H9 (cell line): ENCODE results near the gene HTR2B. TPM values are rescaled to one million over a fixed set of nuclear protein-coding genes. Genes with fewer than 3 reads are reported as not detected.

Experiments used
- DNase-seq: peaks from one replicate; pipeline ENCODE4 v3.0.0-alpha.2; 2017
- H2AFZ ChIP-seq: one replicate; pipeline ENCODE4 v1.6.1; 2013; ENCODE audit warnings: mild to moderate bottlenecking, low read length, control low read depth, moderate library complexity
- H2AK5ac ChIP-seq: 2 replicates; pipeline ENCODE4 v1.6.1; 2013; ENCODE audit warnings: low read length, control low read depth, mixed read lengths; ENCODE audit not compliant: insufficient read length
- H2BK120ac ChIP-seq: one replicate; pipeline ENCODE4 v1.6.1; 2013; ENCODE audit warnings: low read depth, mild to moderate bottlenecking, low read length, control low read depth, inconsistent platforms; ENCODE audit not compliant: poor library complexity, severe bottlenecking
- H2BK12ac ChIP-seq: 2 replicates; pipeline ENCODE4 v1.6.1; 2013; ENCODE audit warnings: low read length, control low read depth, mixed read lengths, low read depth; ENCODE audit not compliant: insufficient read length
- H2BK15ac ChIP-seq: 2 replicates; pipeline ENCODE4 v1.6.1; 2013; ENCODE audit warnings: low read depth, low read length, control low read depth
- H2BK20ac ChIP-seq: one replicate; pipeline ENCODE4 v1.6.1; 2013; ENCODE audit warnings: low read depth, mild to moderate bottlenecking, low read length, control low read depth, inconsistent platforms; ENCODE audit not compliant: poor library complexity, severe bottlenecking
- H2BK5ac ChIP-seq: 2 replicates; pipeline ENCODE4 v1.6.1; 2013; ENCODE audit warnings: low read length, control low read depth, mixed read lengths; ENCODE audit not compliant: insufficient read length
- H3K14ac ChIP-seq: 2 replicates; pipeline ENCODE4 v1.6.1; 2013; ENCODE audit warnings: low read length, control low read depth; ENCODE audit not compliant: insufficient read depth
- H3K18ac ChIP-seq: 2 replicates; pipeline ENCODE4 v1.6.1; 2013; ENCODE audit warnings: low read depth, mild to moderate bottlenecking, mixed read lengths, low read length, control low read depth; ENCODE audit not compliant: insufficient read length
- H3K23ac ChIP-seq: 2 replicates; pipeline ENCODE4 v1.6.1; 2013; ENCODE audit warnings: low read length, control low read depth, mixed read lengths, low read depth; ENCODE audit not compliant: insufficient read length
- H3K23me2 ChIP-seq: 2 replicates; pipeline ENCODE4 v1.6.1; 2013; ENCODE audit warnings: low read depth, mild to moderate bottlenecking, mixed read lengths, low read length, control low read depth; ENCODE audit not compliant: insufficient read length, poor library complexity, severe bottlenecking
- H3K27ac ChIP-seq: 2 replicates; pipeline ENCODE4 v1.5.1; 2013; ENCODE audit warnings: low read length, control low read depth, mixed read lengths, low read depth; ENCODE audit not compliant: insufficient read length
- H3K27me3 ChIP-seq: 2 replicates; pipeline ENCODE4 v1.6.1; 2013; ENCODE audit warnings: low read length, control low read depth, inconsistent platforms; ENCODE audit not compliant: insufficient read depth
- H3K4ac ChIP-seq: 2 replicates; pipeline ENCODE4 v1.6.1; 2013; ENCODE audit warnings: low read depth, mild to moderate bottlenecking, control low read depth, inconsistent platforms, low read length, moderate library complexity
- H3K4me1 ChIP-seq: 2 replicates; pipeline ENCODE4 v1.6.1; 2013; ENCODE audit warnings: low read length, control low read depth, inconsistent platforms; ENCODE audit not compliant: insufficient read depth
- H3K4me2 ChIP-seq: 2 replicates; pipeline ENCODE4 v1.6.1; 2013; ENCODE audit warnings: low read length, control low read depth, mixed read lengths; ENCODE audit not compliant: insufficient read length, insufficient read depth
- H3K56ac ChIP-seq: 2 replicates; pipeline ENCODE4 v1.6.1; 2013; ENCODE audit warnings: low read depth, mild to moderate bottlenecking, mixed read lengths, low read length, control low read depth; ENCODE audit not compliant: insufficient read length
- H3K79me1 ChIP-seq: 2 replicates; pipeline ENCODE4 v1.6.1; 2013; ENCODE audit warnings: low read depth, mild to moderate bottlenecking, moderate library complexity, low read length, control low read depth, inconsistent platforms; ENCODE audit not compliant: insufficient read depth, poor library complexity, severe bottlenecking
- H3K79me2 ChIP-seq: 2 replicates; pipeline ENCODE4 v1.6.1; 2013; ENCODE audit warnings: low read length, control low read depth, inconsistent platforms; ENCODE audit not compliant: insufficient read depth
- H3K9ac ChIP-seq: 2 replicates; pipeline ENCODE4 v1.6.1; 2013; ENCODE audit warnings: low read length, control low read depth, mixed read lengths; ENCODE audit not compliant: insufficient read length; ENCODE audit errors: extremely low read depth
- H3K9me3 ChIP-seq: one replicate; pipeline ENCODE4 v1.6.1; 2013; ENCODE audit warnings: low read depth, low read length, inconsistent platforms; ENCODE audit not compliant: control insufficient read depth
- H3T11ph ChIP-seq: one replicate; pipeline ENCODE4 v1.6.1; 2013; ENCODE audit warnings: mild to moderate bottlenecking, low read length, control low read depth, inconsistent platforms
- H4K20me1 ChIP-seq: one replicate; pipeline ENCODE4 v1.6.1; 2013; ENCODE audit not compliant: control insufficient read depth, insufficient read length, insufficient read depth
- H4K5ac ChIP-seq: 2 replicates; pipeline ENCODE4 v1.6.1; 2013; ENCODE audit warnings: low read depth, mild to moderate bottlenecking, mixed read lengths, low read length, control low read depth; ENCODE audit not compliant: insufficient read length
- H4K8ac ChIP-seq: replicated peaks from 2 replicates; pipeline ENCODE4 v1.6.1; 2013; ENCODE audit warnings: low read length, control low read depth, mixed read lengths, low read depth; ENCODE audit not compliant: insufficient read length
- H4K91ac ChIP-seq: 2 replicates; pipeline ENCODE4 v1.6.1; 2013; ENCODE audit warnings: low read depth, mild to moderate bottlenecking, moderate library complexity, mixed read lengths, low read length, control low read depth; ENCODE audit not compliant: insufficient read length
- H3K27ac Mint-ChIP-seq, 3 experiments: 2 replicates in 2 of 3; 3 replicates in 1 of 3; pipeline ENCODE4 v1.8.0; 2020 to 2021; ENCODE audit warnings: mixed read lengths in 3 of 3, mild to moderate bottlenecking in 1 of 3, moderate library complexity in 1 of 3
- H3K27me3 Mint-ChIP-seq: 2 replicates; pipeline ENCODE4 v1.8.0; 2021; ENCODE audit warnings: low read depth, mild to moderate bottlenecking, moderate library complexity, mixed read lengths
- H3K36me3 Mint-ChIP-seq, 3 experiments: 2 replicates in 2 of 3; 3 replicates in 1 of 3; pipeline ENCODE4 v1.8.0; 2020 to 2021; ENCODE audit warnings: low read depth in 3 of 3, mixed read lengths in 3 of 3; ENCODE audit not compliant: insufficient read depth in 1 of 3
- H3K4me1 Mint-ChIP-seq, 2 experiments: 2 replicates each; pipeline ENCODE4 v1.8.0; 2020; ENCODE audit warnings: mixed read lengths in 2 of 2
- H3K4me3 Mint-ChIP-seq, 2 experiments: 2 replicates in 1 of 2; 3 replicates in 1 of 2; pipeline ENCODE4 v1.8.0; 2020 to 2021; ENCODE audit warnings: mild to moderate bottlenecking in 2 of 2, mixed read lengths in 2 of 2, moderate library complexity in 1 of 2
- H3K9me3 Mint-ChIP-seq, 2 experiments: 2 replicates in 1 of 2; 3 replicates in 1 of 2; pipeline ENCODE4 v1.8.0; 2020; ENCODE audit warnings: mild to moderate bottlenecking in 2 of 2, mixed read lengths in 2 of 2, moderate library complexity in 1 of 2
- WGBS: extraction: QIAGEN DNeasy Blood & Tissue Kit; methylation state at CpG from one replicate; pipeline ENCODE4 v1.1.7; 2013; ENCODE audit warnings: missing lambda C conversion rate, low lambda C conversion rate, mixed read lengths; ENCODE audit not compliant: insufficient read length; ENCODE audit errors: extremely low coverage; 5-methylcytosine and 5-hydroxymethylcytosine counted together
- total RNA-seq: library from RNA; stranded (reverse); gene quantifications from 2 replicates; pipeline ENCODE4 v1.2.1, GENCODE V29; 2021
- TF ChIP-seq, protein P1 (sequence below): fragments of 200-600 bp; sonication (generic); conservative IDR thresholded peaks from 3 replicates; pipeline ENCODE4 v1.8.0; 2021; ENCODE audit warnings: antibody characterized with exemption, mild to moderate bottlenecking

The HTR2B gene
- total RNA-seq, 1 experiment from 2014 or later: not detected

DNA sequence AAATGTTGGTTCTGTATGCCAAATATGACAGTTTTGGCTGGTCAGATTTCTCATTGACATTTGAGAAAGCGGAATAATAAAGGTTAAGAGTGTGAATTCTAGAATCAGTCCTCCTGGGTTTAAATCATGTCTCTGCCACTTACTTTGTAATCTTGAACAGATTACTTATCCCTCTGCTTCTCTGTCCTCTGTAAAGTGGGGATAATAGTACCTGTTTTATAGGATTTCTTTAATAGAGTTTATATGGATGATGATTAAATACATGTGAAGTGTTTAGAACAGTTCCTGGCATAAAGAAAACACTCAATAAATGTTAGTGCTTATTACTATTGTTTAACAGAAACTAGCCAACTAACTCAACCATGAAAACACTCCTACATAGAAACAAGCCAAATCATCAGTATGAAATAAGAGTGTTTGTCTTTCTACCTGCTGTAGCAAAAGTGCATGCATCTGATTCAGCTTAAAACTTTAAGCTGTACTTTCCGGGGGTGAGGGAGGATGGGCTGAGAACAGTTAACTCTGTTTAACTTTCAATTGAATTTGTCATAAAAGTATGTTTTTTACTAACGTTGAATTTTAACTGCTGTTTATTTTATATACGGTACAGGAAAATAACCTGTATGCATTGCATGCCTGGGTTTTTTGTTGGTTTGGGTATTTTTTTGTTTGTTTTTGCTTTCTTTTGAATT lies 6.8 kb downstream of the HTR2B start:
- H2BK12ac ChIP-seq: no peak overlapping the region
- H3K4me1 ChIP-seq: 0 out of 2 replicates have a peak, but pooled peaks cover 4% of the 10 kb centered on the region
- no peak overlapping the region for H3T11ph ChIP-seq
- no peak overlapping the region for H3K27ac ChIP-seq
- TF ChIP-seq, protein P1, sequence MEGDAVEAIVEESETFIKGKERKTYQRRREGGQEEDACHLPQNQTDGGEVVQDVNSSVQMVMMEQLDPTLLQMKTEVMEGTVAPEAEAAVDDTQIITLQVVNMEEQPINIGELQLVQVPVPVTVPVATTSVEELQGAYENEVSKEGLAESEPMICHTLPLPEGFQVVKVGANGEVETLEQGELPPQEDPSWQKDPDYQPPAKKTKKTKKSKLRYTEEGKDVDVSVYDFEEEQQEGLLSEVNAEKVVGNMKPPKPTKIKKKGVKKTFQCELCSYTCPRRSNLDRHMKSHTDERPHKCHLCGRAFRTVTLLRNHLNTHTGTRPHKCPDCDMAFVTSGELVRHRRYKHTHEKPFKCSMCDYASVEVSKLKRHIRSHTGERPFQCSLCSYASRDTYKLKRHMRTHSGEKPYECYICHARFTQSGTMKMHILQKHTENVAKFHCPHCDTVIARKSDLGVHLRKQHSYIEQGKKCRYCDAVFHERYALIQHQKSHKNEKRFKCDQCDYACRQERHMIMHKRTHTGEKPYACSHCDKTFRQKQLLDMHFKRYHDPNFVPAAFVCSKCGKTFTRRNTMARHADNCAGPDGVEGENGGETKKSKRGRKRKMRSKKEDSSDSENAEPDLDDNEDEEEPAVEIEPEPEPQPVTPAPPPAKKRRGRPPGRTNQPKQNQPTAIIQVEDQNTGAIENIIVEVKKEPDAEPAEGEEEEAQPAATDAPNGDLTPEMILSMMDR: no peak
- H2BK20ac ChIP-seq: no peak overlapping the region
- WGBS: no CpG with 5 or more reads among the region's 4 CpGs
- no peak overlapping the region for H3K4ac ChIP-seq
- DNase-seq: no peak
- no peak overlapping the region for H3K56ac ChIP-seq
- H4K5ac ChIP-seq: no peak overlapping the region
- no peak overlapping the region for H3K4me2 ChIP-seq
- Mint-ChIP-seq H3K4me1 (peaks cover 31 to 34% of the 10 kb centered on the region in 2 experiments), H3K4me3 (no peak overlapping the region), H3K9me3 (no peaks in the 10 kb centered on the region), H3K36me3 (no peaks in the 10 kb centered on the region), H3K27me3 (no peaks in the 10 kb centered on the region), H3K27ac (peak overlapping the region in 1 of 3 experiments; percentile 14; a peak in 1 of 7 replicates)
- H3K9me3 ChIP-seq: no peaks in the 10 kb centered on the region
- H3K23me2 ChIP-seq: no peaks in the 10 kb centered on the region
- H4K8ac ChIP-seq: no peak overlapping the region
- no peaks in the 10 kb centered on the region for H4K20me1 ChIP-seq
- H3K9ac ChIP-seq: no peak overlapping the region
- H4K91ac ChIP-seq: no peak overlapping the region
- no peak overlapping the region for H3K18ac ChIP-seq
- no peak overlapping the region for H2BK15ac ChIP-seq
- no peak overlapping the region for H2BK120ac ChIP-seq
- no peaks in the 10 kb centered on the region for H3K79me1 ChIP-seq
- H2AFZ ChIP-seq: no peak overlapping the region
- no peak overlapping the region for H3K23ac ChIP-seq
- H3K27me3 ChIP-seq: no peaks in the 10 kb centered on the region
- no peaks in the 10 kb centered on the region for H3K79me2 ChIP-seq
- H3K14ac ChIP-seq: no peak overlapping the region
- no peak overlapping the region for H2AK5ac ChIP-seq
- H2BK5ac ChIP-seq: no peak overlapping the region
